Retinal pigment epithelial cell (primary cell): ENCODE data around the gene PLA2G2A.

Experiments
- DNase-seq: peaks from one replicate; pipeline ENCODE4 v3.0.0-alpha.2; 2010; ENCODE audit warnings: low read depth
- H3K4me3 ChIP-seq: 2 replicates; pipeline ENCODE4 v1.5.1; 2011; ENCODE audit warnings: mild to moderate bottlenecking, low read length, control low read depth, moderate library complexity
- TF ChIP-seq, protein P1 (sequence below): conservative IDR thresholded peaks from 2 replicates; pipeline ENCODE4 v1.5.1; 2011; ENCODE audit warnings: low read depth, low read length, control low read depth, inconsistent platforms

PLA2G2A gene

GRCh38 chr1:19945914-19946313 is 33.5 kb downstream of the PLA2G2A start:
- no peak for DNase-seq
- TF ChIP-seq, protein P1, sequence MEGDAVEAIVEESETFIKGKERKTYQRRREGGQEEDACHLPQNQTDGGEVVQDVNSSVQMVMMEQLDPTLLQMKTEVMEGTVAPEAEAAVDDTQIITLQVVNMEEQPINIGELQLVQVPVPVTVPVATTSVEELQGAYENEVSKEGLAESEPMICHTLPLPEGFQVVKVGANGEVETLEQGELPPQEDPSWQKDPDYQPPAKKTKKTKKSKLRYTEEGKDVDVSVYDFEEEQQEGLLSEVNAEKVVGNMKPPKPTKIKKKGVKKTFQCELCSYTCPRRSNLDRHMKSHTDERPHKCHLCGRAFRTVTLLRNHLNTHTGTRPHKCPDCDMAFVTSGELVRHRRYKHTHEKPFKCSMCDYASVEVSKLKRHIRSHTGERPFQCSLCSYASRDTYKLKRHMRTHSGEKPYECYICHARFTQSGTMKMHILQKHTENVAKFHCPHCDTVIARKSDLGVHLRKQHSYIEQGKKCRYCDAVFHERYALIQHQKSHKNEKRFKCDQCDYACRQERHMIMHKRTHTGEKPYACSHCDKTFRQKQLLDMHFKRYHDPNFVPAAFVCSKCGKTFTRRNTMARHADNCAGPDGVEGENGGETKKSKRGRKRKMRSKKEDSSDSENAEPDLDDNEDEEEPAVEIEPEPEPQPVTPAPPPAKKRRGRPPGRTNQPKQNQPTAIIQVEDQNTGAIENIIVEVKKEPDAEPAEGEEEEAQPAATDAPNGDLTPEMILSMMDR = no peak
- H3K4me3 ChIP-seq = no peak overlapping the region

GRCh38 chr1:19942657-19943056 is 36.8 kb downstream of the PLA2G2A start:
- H3K4me3 ChIP-seq = no peak overlapping the region
- TF ChIP-seq, protein P1 = no peak
- DNase-seq = no peak

DNA sequence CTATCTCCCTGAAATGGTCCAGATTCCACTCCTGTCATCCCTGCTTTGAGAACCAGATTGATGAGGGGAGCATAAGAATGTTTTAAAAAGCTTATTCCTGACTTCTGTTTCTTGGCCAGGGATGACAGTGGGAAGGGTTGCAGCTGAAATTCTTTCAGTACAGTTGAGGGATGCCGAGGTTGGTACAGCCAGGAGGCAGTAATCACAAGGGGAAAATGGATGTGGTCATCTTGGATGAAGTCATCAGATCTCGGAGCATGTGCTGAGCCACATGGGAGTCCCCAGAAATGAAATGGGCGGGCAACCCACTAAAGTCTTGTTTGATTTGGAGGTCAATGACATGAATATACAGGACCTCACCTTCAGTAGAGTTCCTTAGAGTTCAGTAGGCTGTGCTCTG is 37.3 kb downstream of the PLA2G2A start:
- TF ChIP-seq, protein P1 = no peak
- peak; percentile 52 for DNase-seq
- no peak overlapping the region for H3K4me3 ChIP-seq

GRCh38 chr1:19941206-19941568 is 38.2 kb downstream of the PLA2G2A start:
- TF ChIP-seq, protein P1 = no peak
- no peak overlapping the region for H3K4me3 ChIP-seq
- DNase-seq = no peak

DNA sequence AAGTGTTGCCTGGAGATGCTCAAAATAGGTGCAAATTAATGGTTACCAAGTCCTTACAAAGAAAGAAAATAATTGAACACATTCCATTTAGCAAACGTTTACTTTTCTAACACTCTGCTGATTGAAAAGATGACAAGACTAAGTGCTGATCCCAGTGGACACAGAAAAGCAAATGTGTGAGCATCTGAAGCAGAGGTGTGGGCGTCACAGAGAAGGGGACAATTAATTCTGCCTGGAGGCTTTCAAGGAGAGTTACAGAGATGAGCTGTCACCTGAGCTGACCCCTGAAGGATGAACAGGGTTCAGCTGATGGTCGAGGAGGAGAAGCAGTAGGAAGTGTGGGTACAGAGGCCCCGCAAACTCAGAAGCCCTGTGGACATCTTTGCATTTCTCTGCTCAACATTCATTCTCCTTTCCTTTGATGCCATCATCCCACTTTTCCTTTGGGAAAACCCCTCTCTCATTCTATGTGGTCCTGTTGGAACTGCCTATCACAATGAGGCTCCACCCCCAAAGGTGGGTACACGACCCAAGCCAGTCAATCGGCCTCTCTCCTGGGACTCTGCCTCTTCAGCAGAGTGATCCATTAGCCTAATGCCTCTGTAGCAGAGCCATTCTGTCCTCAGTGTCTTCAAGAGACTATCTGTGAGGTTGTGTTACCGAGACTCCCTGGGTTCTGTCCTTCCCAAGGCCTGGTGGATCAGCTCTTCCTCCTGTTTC is 38.8 kb downstream of the PLA2G2A start:
- TF ChIP-seq, protein P1 = no peak
- no peak for DNase-seq
- H3K4me3 ChIP-seq = no peak overlapping the region

DNA sequence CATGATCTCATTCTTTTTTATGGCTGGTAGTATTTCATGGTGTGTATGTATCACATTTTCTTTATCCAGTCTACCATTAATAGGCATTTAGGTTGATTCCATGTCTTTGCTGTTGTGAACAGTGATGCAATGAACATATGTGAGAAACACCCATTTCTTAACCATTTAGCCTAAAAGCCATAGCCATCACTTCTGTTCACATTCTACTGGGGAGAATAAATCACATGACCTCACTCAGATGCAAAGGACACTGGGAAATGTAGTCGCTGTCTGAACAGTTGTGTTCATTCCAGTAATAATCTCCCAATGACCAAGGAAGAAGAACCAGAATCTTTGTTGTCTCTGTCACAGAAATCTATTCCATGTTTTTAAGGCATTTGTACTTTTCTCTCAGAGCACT is 40.9 kb downstream of the PLA2G2A start:
- no peak overlapping the region for H3K4me3 ChIP-seq
- TF ChIP-seq, protein P1 = no peak
- no peak for DNase-seq

GRCh38 chr1:19936061-19936750 is 43.2 kb downstream of the PLA2G2A start:
- no peak overlapping the region for H3K4me3 ChIP-seq
- TF ChIP-seq, protein P1 = no peak
- DNase-seq = no peak
